ENCODE measurements around the gene CHRM4. TPM values are rescaled to one million over a fixed set of nuclear protein-coding genes. Genes with fewer than 3 reads are reported as not detected.

Gene CHRM4
- total RNA-seq, 4 donors from 2014 or later, result 0.34 TPM; not detected in 3

GRCh38 chr11:46390331-46391171, 1.0 kb downstream of the CHRM4 start:
- TF ChIP-seq, protein P1, sequence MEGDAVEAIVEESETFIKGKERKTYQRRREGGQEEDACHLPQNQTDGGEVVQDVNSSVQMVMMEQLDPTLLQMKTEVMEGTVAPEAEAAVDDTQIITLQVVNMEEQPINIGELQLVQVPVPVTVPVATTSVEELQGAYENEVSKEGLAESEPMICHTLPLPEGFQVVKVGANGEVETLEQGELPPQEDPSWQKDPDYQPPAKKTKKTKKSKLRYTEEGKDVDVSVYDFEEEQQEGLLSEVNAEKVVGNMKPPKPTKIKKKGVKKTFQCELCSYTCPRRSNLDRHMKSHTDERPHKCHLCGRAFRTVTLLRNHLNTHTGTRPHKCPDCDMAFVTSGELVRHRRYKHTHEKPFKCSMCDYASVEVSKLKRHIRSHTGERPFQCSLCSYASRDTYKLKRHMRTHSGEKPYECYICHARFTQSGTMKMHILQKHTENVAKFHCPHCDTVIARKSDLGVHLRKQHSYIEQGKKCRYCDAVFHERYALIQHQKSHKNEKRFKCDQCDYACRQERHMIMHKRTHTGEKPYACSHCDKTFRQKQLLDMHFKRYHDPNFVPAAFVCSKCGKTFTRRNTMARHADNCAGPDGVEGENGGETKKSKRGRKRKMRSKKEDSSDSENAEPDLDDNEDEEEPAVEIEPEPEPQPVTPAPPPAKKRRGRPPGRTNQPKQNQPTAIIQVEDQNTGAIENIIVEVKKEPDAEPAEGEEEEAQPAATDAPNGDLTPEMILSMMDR (IDR thresholded peaks at IDR 0.05; ENCODE audit: low read depth), result no peak

DNA sequence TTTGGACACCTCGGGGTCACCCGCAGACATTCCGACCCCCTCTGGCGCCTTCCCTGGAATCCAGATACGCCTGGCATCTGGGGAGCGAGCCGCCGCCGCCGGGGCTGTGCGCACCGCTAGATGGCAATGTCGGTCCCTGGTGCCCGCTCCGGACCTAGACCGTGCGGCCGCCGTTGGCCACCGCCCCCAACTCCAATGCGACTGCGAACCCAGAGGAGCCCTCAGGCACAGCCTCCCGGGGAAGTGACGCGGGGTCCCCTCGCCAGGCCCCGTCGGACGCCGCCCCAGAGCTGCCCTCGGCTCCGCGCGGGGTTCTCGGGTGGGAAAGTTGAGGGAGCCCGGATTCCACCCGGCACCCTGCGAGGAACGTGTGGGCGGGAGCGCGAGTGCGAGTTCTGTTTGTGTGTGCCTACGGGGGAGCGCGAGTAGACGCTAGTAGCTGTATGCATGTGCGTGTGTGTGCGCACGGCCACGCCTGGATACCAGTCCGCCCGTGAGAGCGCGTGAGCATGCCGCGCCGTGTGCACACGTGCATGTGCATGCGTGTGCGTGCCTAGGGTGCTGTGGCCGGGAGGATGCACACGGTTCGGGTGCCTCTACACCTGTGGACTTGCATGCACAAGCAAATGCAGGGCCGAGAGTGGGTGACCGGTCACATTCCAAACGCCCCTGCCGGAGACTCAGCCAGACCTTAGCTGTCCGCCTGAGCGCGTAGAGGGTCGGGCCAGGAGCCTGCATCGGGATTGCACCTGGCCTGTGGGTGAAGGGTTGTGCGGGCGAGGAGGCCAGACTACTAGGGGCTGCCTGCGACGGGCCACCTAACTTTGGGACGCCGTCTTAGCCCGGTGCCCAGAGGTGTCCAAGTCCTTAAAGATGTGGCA, 1.9 kb downstream of the CHRM4 start:
- TF ChIP-seq, protein P1 (IDR thresholded peaks at IDR 0.05; ENCODE audit: low read depth), result no peak

DNA sequence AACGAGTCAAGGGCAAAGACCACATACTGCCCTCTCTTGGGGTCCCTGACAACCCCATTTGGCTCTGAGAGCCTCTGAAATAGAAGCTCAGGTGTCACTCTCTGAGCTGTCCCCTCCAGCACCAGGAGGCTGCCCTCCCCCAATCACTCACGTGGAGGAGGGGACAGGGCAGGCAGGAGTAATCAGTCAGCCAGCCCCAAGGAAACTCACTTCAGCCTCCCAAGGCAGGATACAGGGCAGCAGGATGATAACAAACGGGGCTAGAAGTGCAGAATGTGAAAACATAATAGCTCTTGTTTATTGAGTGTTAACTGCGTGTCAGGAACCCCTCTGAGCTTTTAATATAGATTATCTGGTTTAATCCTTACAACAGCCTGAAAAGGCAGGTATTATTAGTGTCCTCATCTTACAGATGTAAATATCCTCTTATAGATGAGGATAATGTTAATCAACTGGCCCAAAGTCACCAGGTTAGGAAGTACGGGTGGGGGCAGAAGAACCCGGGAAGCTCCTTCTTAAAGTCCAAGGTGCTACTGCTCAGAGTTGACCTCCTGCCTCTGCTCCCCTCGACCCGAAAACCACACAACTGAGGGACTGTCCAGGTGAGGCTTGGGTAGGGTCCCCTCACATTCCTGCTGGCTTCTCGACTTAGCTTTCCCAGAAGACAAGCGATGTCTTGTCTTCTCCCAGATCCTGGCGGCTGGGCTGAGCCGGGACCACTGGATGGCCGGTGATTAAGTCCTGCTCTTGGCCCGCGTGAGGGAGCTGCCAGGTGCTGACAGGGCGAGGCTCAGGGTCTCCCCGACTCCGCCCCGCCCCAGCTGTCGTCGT, 2.7 kb downstream of the CHRM4 start:
- TF ChIP-seq, protein P1 (IDR thresholded peaks at IDR 0.05; ENCODE audit: low read depth), result no peak

DNA sequence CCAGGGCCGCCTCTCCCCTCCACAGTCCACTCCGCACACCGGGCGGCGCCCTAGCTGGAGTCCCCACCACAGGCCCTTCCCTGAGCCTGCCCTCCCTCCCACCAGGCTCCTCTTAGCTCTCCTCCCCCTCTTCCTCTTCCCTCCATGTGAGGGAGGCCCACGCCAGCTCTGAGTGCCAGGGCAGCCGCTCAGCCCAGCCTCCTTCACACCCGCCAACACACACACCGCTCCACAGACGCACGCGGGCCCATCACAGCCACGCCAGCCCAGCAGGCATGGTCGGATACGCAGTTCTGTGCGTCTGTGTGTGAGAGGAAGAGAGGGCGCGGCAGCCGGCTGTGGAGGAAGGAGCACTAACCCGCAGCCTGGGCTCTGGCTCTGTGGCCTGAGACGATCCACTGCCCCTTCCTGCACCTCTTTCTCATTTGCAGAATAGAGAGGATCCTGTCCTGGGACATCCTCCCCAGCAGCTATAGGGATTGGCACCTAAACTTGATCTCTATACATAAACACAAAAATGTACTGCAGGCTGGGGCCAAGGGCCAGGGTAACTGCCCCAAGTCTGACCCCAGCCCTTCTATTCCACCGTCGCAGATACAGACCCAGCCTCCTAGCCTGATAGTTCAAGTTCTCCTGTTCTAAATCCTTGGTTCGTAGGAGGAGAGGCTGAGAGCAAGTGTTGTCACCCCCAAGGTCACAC, 3.5 kb downstream of the CHRM4 start:
- TF ChIP-seq, protein P1 (IDR thresholded peaks at IDR 0.05; ENCODE audit: low read depth), result no peak

DNA sequence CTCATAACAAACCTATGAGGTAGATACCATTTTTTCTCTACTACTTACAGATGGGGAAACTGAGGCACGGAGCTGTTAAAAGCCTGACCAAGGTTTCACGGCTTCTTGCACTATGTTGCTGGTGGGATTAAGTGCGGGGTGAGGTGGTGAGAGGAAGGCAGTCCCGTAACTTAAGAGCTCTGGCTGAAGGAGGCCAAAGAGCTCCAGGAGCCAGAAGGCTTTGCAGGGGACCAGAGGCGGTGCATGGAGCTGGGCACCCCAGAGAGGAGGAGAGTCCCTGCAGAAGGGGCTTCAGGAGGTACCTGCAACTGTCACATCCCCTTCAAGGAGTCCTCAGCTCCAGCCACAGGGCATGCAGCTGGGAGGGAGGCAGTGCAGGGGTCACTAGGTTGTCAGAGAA, 4.1 kb downstream of the CHRM4 start:
- TF ChIP-seq, protein P1 (IDR thresholded peaks at IDR 0.05; ENCODE audit: low read depth), result no peak

DNA sequence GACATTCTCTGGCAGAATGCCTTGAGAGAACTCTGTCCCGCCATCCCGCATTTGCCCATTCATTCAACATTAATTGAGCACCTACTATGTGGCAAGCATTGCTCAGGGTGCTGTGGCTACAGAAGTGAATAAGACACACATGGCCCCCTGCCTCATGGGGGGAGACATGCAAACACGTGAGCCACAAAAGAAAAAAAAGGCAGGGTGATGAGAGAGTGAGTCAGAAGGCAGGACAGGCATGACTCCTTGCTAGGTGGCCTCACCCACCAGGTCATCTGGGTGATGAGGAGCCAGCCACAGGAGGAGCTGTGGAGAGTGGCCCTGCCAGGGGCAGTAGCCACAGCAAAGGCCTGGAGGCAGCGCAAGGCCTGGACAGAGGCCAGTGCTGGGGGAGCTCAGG, 4.9 kb downstream of the CHRM4 start:
- TF ChIP-seq, protein P1 (IDR thresholded peaks at IDR 0.05; ENCODE audit: low read depth), result no peak
